Ishikawa (cell line): ENCODE results near the gene GPX3.

Source experiments
- CREB1 ChIP-seq: IDR thresholded peaks from 2 replicates; pipeline ENCODE4 v1.6.1; 2012; ENCODE audit warnings: low read depth
- EP300 ChIP-seq: IDR thresholded peaks from 2 replicates; pipeline ENCODE4 v1.6.1; 2012; ENCODE audit warnings: borderline replicate concordance
- NFIC ChIP-seq: IDR thresholded peaks from 2 replicates; pipeline ENCODE4 v1.6.1; 2012
- RAD21 ChIP-seq: IDR thresholded peaks from 2 replicates; pipeline ENCODE4 v1.6.1; 2012; ENCODE audit warnings: low read depth
- USF1 ChIP-seq: IDR thresholded peaks from 2 replicates; pipeline ENCODE4 v1.6.1; 2012
- YY1 ChIP-seq: IDR thresholded peaks from 2 replicates; pipeline ENCODE4 v1.6.1; 2012; ENCODE audit warnings: low read depth

GRCh38 chr5:150987746-150988145 is 32.6 kb upstream of the GPX3 start:
- TF ChIP-seq USF1 (no peak), RAD21 (no peak), NFIC (no peak), EP300 (no peak), YY1 (no peak), CREB1 (no peak)
